NCI-H1694 treated with DMSO at 0.1 percent for 48 hours (cell line): ENCODE data around the gene ANKRD22.

ENCODE experiments used
- DNase-seq: peaks from one replicate; lab custom pipeline; 2025; lab: John Stamatoyannopoulos, UW

The ANKRD22 gene

DNA sequence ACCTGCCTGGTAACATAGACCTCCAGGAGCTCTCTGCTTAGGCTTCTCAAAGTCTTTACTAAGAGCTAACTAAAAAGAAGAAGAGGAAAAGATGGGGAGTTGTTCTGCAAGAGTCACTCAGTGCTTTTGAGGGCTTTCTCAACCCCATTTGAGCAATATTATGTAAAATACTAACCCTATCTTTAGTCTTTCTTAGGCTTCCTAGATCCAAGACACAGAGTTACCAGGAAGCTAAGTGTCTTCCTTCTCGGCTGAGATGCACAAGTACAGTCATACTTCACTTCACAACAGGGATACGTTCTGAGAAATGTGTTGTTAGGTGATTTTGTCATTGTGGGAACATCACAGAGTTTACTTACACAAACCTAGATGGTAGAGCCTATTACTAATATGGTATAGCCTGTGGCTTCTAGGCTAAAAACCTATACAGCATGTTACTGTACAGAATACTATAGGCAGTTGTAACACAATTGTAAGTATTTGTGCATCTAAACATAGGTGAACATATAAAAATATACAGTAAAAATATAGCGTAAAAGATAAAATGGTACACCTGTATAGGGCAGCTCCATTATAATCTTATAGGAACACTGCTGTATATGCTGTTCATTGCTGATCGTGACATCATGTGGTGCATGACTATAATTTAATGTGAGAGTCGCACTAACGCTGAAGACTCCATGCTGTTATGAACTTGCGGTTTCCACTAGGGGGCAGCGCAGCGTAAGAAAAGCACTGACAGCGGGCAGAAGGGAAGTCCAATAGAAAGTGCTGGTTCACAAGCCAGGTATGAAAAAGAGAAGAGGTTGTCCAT, 16.3 kb downstream of the ANKRD22 start:
- peak; percentile 70 for DNase-seq

DNA sequence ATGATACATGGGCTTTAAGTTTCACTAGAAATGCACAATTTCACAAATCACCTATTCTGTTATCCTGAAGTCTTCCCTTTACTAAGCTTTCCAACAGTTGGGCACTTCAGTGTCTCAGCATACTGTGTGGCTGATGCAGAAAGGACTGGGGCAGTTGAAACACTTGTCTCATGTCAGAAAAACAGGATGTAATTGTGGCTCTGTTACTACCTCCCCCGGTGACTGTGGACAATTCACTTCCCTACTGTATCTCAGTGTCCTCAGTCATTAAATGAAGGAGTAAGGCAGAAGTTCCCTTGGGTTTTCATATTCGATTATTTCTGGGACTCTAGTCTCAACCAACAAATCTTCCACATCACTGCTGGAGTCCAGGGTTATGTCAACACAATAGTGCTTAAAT, 17.9 kb downstream of the ANKRD22 start:
- no peak for DNase-seq

DNA sequence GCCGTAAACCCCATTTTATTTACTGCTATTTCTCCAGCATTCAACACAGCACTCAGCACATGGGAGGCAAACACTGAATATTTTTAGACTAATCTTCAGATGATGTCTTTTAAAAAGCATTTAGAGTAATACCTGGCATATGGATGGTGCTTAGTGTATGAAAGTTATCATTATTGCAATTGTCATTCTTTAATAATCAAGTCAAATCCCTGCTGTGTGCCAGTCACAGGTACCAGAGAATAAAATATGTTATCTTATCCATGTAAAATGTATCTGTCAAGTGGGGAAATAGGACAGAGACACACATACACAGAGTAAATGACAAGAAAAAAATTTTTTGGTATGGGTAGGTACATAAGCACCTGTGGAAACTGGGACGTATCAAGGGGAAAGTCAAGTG, 18.5 kb downstream of the ANKRD22 start:
- DNase-seq, result no peak

DNA sequence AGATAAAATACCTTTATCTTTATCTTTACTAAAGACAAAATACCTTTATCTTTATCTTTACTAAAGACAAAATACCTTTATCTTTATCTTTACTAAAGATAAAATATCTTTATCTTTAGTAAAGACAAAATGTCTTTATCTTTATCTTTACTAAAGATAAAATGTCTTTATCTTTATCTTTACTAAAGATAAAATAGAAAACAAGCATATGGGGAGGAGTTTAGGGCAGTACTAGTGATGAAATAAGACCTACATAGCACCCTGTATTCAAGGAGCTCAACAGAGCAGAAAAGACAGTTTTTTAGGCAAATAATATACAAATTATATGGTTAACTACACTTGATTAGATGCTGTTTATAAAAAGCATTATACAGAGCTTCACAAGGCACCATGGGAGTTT, 19.3 kb downstream of the ANKRD22 start:
- no peak for DNase-seq

DNA sequence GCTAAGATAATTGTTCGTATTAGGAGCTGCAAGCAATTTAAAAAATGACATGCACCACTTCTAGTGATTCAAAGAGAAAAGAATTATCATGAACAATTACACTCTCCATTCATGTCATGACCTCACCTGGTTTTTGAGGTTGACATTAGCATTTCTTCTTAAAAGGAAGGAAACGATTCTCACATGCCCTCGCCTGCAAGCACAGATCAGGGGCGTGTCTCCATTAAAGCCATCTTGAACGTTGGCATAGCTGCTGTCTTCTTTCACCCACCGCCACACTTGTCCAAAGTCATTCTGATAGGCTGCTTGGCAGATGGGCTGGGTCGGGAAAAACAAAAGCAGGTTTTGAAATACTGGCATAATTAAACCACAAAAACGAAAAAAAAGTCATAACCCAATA, 19.9 kb downstream of the ANKRD22 start:
- DNase-seq, result no peak

DNA sequence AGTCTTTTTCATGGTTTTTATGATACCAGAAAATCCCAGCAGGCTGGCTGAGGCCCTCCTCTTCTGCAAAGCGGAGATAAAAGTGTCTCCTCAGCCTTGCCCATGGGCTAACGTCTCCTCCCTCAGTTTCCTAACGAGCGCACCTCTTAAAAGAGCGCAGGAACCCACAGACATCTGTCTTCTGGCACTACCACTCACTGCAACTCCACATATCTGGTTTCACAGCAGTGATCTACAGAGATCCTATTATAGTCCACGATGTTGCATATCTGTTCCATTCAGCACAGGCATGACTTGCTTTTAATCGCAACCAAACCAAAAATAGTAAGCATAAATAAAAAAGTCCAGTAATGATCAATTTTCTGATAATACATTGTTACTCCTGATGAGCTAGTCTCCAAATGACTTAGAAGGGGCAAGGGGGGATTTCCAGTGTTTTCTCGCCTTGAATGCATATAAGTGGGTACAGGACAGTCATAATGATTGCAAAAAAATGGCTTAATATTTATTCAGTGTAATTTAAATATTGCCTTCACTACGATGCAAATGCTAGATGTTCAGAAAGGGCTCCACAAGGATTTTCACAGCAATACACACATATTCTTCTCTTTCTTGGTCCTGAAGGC, 20.9 kb downstream of the ANKRD22 start:
- DNase-seq, result no peak

DNA sequence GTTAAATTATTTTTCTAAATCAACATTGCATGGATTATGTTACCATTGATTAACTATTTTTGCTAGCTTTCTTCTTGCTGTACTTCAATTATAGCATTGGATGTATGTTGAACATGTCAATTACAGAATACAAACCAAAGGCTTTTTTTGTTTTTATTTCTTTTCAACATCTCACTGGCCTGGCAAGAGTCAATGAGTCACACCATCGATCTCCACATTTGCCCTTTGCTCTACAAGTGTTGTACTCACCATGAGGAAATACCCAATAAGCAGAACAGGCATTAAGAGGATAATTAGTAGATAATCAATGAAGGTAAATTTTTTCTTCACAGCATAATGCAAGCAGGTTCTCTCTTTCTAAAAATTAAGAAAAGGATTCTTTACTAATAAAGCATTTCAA, 23.3 kb downstream of the ANKRD22 start:
- no peak for DNase-seq

DNA sequence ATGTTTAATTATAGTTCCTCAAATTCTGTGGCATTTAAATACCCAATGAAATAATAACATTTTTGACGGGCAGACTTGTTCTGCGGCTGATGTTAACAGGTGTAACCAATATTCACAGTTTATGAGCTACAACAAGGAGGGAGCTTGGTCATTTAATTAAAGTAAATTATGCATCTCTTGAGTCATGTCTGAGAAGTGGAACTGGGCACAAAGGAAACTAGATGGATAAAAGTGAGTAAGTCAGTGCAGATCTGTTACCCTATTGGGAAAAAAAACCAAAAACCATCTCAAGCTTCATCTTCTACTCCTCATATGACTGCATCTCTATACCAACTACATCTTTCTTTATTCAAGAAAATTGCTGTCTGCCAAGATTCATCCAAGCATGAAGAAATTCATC, 24.0 kb downstream of the ANKRD22 start:
- no peak for DNase-seq

DNA sequence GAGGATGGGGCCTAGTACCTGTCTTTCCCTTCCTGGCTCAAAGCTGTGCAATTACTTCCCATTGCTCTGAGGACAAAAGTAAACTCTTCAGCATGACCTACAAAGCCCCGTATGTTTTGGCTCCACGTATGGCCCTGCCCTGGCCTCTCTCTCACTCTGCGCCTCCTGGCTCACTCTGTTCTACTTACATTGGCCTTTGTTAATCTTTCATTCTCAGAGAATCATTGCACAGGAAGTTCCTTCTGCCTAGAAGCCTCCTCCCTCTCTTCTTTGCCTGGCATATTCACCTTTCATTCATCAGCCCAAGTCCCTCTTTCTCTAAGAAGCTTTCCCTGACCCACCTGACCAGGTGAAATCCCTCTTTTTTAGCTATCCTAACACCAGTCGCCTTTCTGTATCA, 25.3 kb downstream of the ANKRD22 start:
- DNase-seq, result no peak

DNA sequence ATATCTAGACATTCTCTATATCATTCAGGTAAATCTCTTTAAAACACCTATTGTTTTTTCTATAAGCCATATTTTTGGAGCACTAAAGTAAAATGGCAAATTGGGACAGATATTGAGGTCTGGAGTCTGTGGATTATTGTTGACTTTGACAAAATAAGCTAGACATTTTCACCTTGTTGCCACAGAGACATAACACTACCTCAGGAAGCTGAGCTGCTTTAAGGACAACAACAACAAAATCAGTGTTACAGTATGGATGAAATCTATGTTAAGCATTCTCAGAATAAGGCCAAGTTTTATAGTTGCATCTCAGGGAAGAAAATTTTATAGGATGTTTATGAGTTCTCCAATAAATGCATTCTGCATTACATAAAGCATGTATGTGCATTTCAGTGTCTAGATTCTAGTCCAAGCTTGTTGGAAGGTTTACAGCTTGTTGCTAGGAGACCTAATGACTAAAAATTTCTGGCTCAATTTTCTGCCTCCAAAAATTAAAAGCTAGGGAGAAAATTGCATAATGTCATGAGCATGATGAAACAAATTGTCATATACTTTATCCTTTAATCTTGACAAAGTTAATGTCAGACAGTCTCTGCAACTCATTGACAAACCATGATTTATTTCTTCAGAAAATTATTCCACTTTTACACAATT, 30.8 kb downstream of the ANKRD22 start:
- DNase-seq, result peak; percentile 10

DNA sequence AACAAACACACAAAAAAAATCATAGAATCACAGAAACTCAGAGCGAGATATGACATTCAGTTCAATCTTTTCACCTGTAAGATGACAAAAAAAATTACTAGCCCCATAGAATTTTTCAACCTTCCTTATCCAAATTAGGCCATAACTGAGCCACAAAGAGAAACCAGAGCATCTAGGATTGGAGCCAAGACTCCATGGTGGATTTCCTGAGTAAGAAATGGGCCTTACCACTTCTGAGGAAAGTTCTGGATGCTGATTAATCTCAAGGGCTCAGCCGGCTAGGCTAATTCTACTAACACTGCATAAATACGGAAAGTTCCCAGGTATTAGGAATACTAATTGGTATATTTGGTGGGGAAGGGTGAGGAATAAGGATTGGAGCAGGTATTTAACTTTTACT, 32.4 kb downstream of the ANKRD22 start:
- DNase-seq, result no peak

DNA sequence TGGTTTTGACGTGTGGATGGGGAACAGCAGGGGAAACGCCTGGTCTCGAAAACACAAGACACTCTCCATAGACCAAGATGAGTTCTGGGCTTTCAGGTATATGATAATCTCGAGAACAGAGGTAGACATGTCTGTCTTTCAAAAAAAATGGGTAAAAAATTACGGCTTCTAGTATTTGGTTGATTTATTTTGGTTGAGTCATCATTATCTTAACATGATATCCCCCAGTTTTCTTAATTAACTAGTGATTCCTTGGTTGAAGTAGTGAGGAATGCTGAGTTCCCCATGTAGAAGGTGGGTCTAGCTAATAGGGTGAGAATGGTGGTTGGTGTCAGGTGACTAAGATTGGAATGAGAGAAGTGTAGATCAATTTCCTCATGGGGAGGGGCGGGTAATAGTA, 38.4 kb downstream of the ANKRD22 start:
- no peak for DNase-seq

DNA sequence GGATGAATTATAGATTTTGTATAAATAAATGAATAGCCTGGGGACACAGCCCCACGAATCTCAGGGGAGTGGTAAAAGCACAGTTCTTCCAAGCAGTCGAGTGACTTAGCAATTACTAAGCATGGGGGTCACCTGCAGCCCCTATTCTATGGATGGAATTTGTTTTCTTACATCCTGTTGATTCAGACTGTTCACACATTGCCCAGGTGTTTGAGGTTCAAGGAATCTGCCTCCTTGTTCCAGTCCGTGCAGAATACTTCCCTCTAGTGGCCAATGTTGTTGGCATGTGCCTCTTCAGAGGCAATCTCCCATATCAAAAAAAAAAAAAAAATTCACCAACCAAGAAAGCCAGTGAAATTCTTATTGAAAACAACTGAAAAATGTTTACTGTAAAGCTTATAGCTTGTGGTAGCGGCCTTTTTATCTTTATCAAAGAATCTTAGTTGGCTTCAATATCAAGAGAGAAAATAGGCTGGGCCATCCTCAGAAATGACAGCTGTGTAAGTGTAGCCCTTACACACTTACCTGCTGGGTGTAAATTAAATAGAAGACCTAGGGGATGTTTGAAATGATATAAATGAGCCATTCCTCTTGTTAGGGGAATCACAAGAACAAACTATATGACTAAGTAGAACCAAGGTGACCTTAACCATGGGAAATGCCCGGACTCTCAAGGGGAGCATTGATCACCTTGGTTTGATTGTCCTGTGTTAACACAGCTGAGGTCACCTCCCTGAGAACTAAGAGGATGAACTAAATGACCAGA, 41.3 kb downstream of the ANKRD22 start:
- DNase-seq, result peak; percentile 45

DNA sequence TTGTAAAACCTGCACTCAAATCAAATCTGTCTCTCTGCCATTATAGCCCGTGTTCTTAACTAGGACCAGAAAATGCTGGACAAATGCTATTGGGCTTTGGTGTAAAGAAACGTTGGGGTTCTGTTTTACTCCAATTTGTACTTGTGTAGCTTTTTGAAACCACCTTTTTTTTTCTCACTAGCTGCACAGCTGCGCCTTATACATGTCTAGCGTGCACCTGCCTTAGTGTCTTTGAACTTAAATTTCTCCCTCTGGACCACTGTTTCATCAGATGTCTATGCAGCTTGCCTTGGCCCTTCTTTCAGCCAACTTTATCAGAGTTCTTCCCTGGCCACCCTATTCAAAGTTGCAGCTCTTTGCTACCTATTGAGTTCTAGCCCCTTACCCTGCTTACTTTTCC, 42.0 kb downstream of the ANKRD22 start:
- DNase-seq, result no peak

DNA sequence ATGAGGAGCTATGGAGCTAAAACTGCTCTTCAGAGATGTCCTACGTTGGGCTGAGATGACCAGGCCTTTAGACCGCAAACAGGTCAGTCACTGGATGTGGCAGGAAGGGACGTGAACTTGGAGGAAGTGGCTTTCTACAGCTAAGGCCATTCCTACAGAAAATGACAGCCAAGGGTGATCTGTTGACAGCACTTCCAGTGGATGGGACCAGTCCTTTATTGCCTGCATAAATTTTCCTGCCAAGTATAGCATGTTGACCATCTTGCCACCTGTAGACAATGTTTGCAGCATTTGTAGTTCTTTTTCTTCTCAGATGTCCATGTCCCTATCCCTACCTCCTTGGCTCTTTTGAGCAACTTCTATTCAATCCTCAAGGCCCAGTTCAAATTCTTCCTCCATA, 45.7 kb downstream of the ANKRD22 start:
- DNase-seq, result no peak

DNA sequence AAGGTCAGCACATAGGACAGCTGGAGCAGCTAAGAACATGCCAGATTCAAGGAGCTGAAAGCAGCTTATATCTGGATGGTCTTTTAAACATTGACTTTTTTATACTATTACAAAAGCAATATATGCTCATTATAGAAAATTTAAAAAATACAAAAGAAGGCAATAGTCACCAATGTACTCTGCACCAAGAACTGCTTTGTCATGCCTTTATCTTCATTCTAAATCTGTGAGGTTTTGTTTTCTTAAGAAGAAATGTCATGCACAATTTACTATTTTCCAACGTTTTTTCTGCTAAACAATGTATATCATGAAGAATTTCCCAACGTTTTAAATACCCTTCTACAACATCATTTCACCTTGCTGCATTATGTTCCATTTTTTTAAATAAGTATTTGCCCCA, 46.3 kb downstream of the ANKRD22 start:
- DNase-seq, result no peak

DNA sequence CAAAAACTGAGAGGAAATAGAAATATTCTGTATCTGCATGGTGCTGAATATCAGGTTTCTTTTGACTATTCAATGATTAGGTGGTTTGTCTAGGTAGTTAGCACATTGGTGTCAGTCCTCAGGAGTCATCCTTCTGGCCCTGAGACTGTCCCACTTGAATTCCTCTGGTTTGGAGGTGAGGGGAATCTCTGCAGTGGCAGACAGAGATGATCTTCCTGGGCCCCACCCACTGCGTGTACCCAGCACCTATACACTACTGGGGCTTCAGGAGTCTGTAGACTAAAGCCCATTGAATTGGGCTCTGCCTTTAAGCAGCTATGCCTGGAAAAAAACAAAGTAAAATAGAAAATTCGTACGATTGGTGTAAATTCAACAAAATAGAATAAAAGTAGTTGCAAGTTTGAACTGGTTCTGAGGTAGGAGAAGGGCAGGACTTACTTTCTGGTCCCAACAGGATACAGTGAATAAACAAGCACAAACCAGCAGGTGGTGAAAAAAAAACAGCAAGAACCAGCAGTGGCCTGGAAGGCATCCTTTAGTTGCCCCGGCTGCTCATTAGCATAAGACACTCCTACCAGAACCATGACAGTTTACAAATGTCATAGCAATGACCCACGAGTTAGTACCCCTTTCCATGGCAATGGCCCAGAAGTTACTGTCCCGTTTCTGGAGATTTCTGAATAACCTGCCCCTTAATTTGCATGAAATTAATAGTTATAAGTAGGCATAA, 47.4 kb downstream of the ANKRD22 start:
- no peak for DNase-seq

DNA sequence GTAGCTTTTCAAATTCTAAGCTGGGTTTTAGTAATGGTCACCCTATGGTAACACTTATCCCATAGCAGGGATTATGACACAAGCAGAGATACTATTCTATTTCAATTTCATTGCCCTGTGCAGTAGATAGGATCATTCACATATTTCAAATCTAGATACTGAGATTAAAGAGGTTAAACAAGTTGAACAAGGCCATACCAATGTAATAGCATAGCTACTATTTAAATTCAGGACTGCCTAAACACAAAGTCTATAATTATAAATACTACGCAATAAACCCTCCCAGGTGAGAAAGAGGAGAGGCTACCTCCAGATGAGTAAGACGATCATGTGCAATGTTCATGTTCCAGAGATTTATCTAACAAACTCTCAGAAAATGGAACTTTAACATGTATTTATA, 48.0 kb downstream of the ANKRD22 start:
- DNase-seq, result no peak

DNA sequence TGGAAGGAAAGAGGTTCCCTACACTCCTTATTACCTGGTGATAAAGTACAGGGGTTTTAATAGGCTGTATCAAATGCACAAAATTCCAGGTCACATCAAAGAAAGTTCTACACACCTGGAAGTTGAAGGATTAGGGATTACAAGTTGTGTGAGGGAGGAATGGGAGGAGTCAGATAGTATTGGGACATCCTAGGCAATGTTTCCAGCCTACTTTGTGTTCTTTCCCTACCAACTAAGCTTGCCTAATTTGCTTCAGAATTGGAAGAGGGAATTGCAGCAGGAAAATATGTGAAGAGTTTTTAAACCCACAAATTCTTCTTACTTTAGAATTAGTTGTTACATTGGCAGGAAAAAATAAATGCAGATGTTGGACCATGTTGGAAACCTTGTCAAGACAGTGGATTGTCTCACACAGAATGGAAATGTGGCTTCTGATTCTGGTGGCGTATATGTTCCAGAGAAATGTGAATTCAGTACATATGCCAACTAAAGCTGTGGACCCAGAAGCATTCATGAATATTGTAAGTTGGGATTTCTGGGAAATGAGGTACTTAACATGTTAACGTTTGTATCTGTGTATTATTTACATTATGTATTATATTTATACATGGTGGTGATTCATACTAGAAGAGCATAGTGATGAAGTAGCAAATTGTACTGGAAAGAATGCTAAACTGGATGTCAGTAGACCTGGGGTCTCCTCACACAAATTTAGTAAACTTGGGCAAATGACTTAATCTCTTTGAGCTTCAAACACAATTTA, 48.9 kb downstream of the ANKRD22 start, which contains the start of gene LIPM:
TSS of gene LIPM (plus strand) at position 208 of the 763 bp plus-strand sequence. CDS start at position 375, 167 bp downstream.
- DNase-seq, result no peak

DNA sequence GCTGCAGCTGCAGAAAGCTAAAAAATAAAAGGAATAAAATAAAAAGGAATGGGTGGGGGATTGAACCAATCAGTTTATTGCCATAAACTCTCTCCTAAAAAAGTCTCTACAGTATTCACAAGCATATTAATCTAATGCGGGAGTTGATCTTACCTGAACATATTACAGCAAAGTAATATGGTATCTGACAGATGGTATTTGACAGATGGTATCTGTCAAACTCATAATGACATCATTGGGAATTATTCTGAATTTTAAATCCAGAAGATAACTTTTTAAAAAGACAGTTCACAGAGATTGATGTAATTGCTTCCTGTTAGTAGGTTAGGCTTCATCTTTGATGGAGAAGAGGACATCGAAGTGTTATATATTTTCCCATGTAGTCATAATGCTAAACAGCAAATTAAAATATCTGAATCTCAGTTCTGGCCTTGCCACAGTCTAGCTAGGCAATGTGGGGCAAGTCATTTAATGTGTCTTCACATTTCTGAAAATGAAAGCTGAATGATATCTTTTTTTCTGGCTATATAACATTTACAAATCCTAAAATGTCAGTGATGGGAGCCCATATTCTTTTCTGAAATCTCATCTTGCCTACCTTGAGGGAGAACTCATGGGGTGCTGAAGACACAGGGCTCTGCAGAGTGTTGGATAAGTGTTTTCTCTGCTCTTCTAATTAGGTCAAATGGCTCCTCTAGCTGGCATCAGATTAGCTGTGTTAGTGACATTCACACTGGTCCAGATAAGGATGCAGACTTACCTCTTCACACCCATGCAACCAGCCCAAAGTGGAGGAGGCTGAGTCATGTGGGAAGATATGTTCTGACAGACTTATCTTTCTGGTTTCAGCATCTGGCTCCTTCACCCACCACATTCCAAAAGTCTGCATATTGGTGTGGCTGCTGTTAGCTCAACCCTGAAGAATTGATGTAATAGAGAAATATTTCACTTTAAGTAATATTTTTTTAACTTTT, 51.2 kb downstream of the ANKRD22 start:
- peak; percentile 10 for DNase-seq
